ENCODE data around the gene SREK1. TPM values are rescaled to one million over a fixed set of nuclear protein-coding genes. Genes with fewer than 3 reads are reported as not detected.

SREK1 gene
- total and polyA plus RNA-seq, 9 donors, result 24.5 to 101 (median 54.0) TPM

DNA sequence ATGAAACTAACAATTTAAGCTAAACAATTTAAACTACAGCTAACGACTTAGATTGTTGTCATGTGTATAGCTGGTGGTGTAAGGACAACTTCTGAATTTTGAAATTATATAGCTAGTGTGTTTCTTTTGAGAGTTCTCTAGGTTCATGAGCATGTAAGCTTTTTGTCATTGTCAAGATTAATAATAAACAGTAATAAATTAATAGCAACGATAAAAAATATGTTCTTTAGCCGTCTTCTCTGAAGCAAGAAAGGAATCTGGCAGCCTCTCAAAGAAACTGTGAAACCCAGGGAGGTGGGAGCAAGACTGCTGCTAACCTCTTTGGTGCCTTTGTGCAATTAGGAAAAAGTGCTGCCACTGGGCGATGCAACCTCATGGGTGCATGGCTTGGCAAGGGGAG, 59.4 kb downstream of the SREK1 start:
- intact Hi-C loops (cut with DNase I), result no loop called here
- Histone ChIP-seq H3K4me1 (ENCODE audit: insufficient read depth) (no peaks in the 10 kb centered on the region), H3K4me3 (no peak overlapping the region), H3K27ac (no peak overlapping the region), H3K9me3 (no peaks in the 10 kb centered on the region), H3K27me3 (no peaks in the 10 kb centered on the region), H3K36me3 (no peaks in the 10 kb centered on the region)
- no peak for DNase-seq
- WGBS, 3 donors, result 47 to 59% (median 53%) methylated on average over 4 of the region's 4 CpGs
- TF ChIP-seq POLR2A (IDR thresholded peaks at IDR 0.05), result no peak
- TF ChIP-seq, protein P1, sequence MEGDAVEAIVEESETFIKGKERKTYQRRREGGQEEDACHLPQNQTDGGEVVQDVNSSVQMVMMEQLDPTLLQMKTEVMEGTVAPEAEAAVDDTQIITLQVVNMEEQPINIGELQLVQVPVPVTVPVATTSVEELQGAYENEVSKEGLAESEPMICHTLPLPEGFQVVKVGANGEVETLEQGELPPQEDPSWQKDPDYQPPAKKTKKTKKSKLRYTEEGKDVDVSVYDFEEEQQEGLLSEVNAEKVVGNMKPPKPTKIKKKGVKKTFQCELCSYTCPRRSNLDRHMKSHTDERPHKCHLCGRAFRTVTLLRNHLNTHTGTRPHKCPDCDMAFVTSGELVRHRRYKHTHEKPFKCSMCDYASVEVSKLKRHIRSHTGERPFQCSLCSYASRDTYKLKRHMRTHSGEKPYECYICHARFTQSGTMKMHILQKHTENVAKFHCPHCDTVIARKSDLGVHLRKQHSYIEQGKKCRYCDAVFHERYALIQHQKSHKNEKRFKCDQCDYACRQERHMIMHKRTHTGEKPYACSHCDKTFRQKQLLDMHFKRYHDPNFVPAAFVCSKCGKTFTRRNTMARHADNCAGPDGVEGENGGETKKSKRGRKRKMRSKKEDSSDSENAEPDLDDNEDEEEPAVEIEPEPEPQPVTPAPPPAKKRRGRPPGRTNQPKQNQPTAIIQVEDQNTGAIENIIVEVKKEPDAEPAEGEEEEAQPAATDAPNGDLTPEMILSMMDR (IDR thresholded peaks at IDR 0.05), result no peak
- no peak for TF ChIP-seq EP300 (IDR thresholded peaks at IDR 0.05)

DNA sequence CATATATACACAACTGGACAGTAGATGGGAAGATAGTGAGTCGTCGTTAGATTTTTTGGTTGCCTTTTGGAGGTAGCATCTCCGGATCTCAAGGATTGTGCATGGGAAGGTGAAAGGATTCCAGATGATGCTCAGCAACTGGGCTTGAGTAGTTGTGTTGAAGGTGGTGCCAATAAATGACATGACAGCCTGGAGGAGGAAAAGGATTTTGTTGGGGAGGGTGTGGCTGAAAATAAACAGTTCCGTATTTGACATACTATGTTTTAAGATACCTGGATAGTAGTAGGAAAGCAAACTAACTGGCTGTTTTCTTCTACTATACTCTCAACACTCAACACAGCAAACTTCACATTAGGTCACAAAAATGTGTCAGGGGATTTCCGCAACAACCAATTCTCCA, 62.4 kb downstream of the SREK1 start:
- TF ChIP-seq EP300 (IDR thresholded peaks at IDR 0.05), result no peak
- TF ChIP-seq POLR2A (IDR thresholded peaks at IDR 0.05), result no peak
- TF ChIP-seq, protein P1 (IDR thresholded peaks at IDR 0.05), result no peak
- H3K36me3 ChIP-seq, result no peaks in the 10 kb centered on the region
- intact Hi-C loops (cut with DNase I), result no loop called here
- H3K9me3 ChIP-seq, result no peaks in the 10 kb centered on the region
- DNase-seq, result no peak
- H3K4me3 ChIP-seq, result no peak overlapping the region
- no peaks in the 10 kb centered on the region for H3K4me1 ChIP-seq (ENCODE audit: insufficient read depth)
- H3K27me3 ChIP-seq, result no peaks in the 10 kb centered on the region
- 94 to 96% (median 95%) methylated on average over 5 of the region's 5 CpGs for WGBS, 3 donors
- H3K27ac ChIP-seq, result no peak overlapping the region

DNA sequence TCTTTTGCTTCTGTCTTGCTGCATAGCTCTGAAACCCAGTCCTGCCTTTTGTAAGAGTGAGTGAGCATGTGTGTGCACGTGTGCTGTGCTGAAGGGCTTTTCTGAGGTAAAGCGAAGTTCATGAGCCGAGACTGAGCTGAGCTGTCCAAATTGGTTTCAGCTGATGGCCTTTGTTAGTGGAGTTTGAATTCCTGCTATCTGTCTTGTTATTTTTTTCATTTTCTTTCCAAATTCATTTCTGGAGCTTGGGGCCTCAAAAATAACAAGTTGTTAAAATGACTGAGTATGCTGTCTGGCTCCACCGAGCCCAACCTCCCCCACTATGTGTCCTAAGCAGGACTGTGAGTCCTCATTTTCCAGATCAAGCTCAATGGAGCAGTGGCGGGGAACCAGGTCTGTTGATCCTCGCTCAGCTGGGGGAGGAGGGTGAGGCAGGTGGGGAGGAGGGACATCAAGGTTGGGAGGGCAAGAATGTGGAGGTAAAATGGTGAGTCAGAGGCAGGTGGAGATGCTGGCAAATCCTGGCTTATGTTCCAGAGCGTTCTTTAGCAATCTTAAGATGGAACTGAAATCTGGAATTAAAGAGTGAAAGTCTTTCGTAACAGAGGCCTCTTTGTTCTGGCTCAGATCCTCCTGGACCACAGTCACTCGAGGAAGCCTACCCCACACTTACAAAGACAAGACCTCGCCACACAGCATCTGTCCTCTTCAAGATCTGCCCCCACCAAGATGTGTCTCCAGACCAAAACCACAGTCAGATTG, 63.9 kb downstream of the SREK1 start:
- Histone ChIP-seq H3K4me1 (ENCODE audit: insufficient read depth) (no peaks in the 10 kb centered on the region), H3K27ac (no peak overlapping the region), H3K4me3 (no peak overlapping the region), H3K9me3 (no peaks in the 10 kb centered on the region), H3K36me3 (no peaks in the 10 kb centered on the region), H3K27me3 (no peaks in the 10 kb centered on the region)
- intact Hi-C loops (cut with DNase I), result no loop called here
- no peak for TF ChIP-seq POLR2A (IDR thresholded peaks at IDR 0.05)
- TF ChIP-seq, protein P1 (IDR thresholded peaks at IDR 0.05), result no peak
- TF ChIP-seq EP300 (IDR thresholded peaks at IDR 0.05), result no peak
- DNase-seq, result no peak
- WGBS, 3 donors, result 40 to 58% (median 52%) methylated on average over 10 of the region's 10 CpGs

DNA sequence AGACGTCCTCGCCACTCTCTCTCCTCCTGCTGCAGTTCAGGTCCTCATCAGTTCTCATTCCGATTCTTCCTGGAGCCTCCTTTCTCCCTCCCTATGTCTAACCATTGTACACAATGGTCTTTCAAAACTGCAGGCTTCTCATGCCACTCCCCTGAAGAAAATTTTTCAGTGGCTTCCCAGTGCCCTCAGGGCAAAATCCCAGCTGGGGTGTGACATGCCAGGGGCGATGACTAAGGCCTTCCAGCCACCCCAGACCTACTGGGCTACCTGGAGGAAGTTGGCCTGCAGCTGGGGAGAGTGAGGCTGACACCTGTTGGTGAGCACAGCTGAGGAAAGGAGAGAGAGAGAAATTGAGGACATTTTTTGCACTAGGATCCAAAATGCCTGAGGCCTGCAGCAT, 65.2 kb downstream of the SREK1 start:
- Histone ChIP-seq H3K36me3 (no peaks in the 10 kb centered on the region), H3K4me1 (ENCODE audit: insufficient read depth) (no peaks in the 10 kb centered on the region), H3K9me3 (no peaks in the 10 kb centered on the region), H3K27me3 (no peaks in the 10 kb centered on the region), H3K4me3 (no peak overlapping the region), H3K27ac (no peak overlapping the region)
- intact Hi-C loops (cut with DNase I), result no loop called here
- DNase-seq, result no peak
- TF ChIP-seq, protein P1 (IDR thresholded peaks at IDR 0.05), result no peak
- TF ChIP-seq POLR2A (IDR thresholded peaks at IDR 0.05) (no peak), EP300 (IDR thresholded peaks at IDR 0.05) (no peak)
- 90 to 97% (median 94%) methylated on average over 4 of the region's 4 CpGs for WGBS, 3 donors
